Large intestine (tissue), 3 donors: ENCODE data around the gene ZNF77. TPM values are rescaled to one million over a fixed set of nuclear protein-coding genes. Genes with fewer than 3 reads are reported as not detected.

Source experiments
- DNase-seq, 2 donors: peaks; one replicate each; pipeline versions ENCODE4 v3.0.0 to v3.0.0-alpha.2; 2013
- H3K27ac ChIP-seq: one replicate; pipeline ENCODE4 v1.5.1; 2013; ENCODE audit warnings: low read length
- H3K27me3 ChIP-seq: 2 replicates; pipeline ENCODE4 v1.6.1; 2013; ENCODE audit warnings: low read length; ENCODE audit not compliant: control insufficient read depth, insufficient read depth
- H3K36me3 ChIP-seq: 2 replicates; pipeline ENCODE4 v1.6.1; 2013; ENCODE audit warnings: low read length; ENCODE audit not compliant: control insufficient read depth, insufficient read depth
- H3K4me1 ChIP-seq: one replicate; pipeline ENCODE4 v1.6.1; 2013; ENCODE audit warnings: low read length; ENCODE audit not compliant: control insufficient read depth, insufficient read depth
- H3K4me3 ChIP-seq: one replicate; pipeline ENCODE4 v1.5.1; 2013; ENCODE audit warnings: low read length
- H3K9me3 ChIP-seq: one replicate; pipeline ENCODE4 v1.6.1; 2013; ENCODE audit warnings: mild to moderate bottlenecking, low read depth, low read length, moderate library complexity; ENCODE audit not compliant: control insufficient read depth
- WGBS: methylation state at CpG from one replicate; pipeline ENCODE4 v1.1.5; 2013; ENCODE audit warnings: low lambda C conversion rate; ENCODE audit not compliant: insufficient coverage; 5-methylcytosine and 5-hydroxymethylcytosine counted together
- polyA plus RNA-seq: library from polyadenylated mRNA; unstranded; fragments of 120-200 nt; gene quantifications from one replicate; pipeline ENCODE4 v1.2.1, GENCODE V29; 2013

The ZNF77 gene
- polyA plus RNA-seq, 1 donor: 7.4 TPM

- Histone ChIP-seq H3K9me3 (no peaks in the 10 kb centered on the region), H3K36me3 (no peaks in the 10 kb centered on the region), H3K4me1 (peaks cover 17% of the 10 kb centered on the region), H3K27ac (peak overlapping the region; percentile 53), H3K27me3 (peaks cover 37% of the 10 kb centered on the region), H3K4me3 (peak overlapping the region; percentile 26)
- no CpG with 5 or more reads among the region's 24 CpGs for WGBS
- peak in 1 of 2 donors; percentile 44 for DNase-seq
These were observed 38.8 kb upstream of the ZNF77 start for GRCh38 chr19:2983351-2984214.

DNA sequence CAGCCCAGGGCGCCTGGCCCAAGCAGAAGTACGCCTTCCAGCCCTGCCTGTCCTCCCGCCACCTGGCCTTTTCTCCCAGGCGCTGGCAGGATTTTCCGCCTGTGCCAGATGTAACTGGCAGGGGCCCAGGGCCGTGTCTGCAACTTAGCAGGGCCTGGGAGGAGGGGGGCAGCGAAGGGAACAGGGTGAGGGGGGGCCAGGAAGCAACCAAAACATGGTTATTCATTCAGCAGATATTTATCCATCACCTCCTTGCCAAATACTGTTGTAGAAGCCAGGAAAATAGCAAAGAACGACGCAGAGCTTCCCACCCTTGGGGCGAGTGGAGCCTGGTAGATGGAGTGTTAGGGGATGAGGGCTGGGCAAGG, 38.2 kb upstream of the ZNF77 start:
- Histone ChIP-seq H3K9me3 (no peaks in the 10 kb centered on the region), H3K27me3 (peaks cover 37% of the 10 kb centered on the region), H3K27ac (peak overlapping the region; percentile 53), H3K4me1 (peaks cover 19% of the 10 kb centered on the region), H3K4me3 (no peak overlapping the region), H3K36me3 (no peaks in the 10 kb centered on the region)
- no CpG with 5 or more reads among the region's 10 CpGs for WGBS
- DNase-seq: peak in 1 of 2 donors; percentile 55

DNA sequence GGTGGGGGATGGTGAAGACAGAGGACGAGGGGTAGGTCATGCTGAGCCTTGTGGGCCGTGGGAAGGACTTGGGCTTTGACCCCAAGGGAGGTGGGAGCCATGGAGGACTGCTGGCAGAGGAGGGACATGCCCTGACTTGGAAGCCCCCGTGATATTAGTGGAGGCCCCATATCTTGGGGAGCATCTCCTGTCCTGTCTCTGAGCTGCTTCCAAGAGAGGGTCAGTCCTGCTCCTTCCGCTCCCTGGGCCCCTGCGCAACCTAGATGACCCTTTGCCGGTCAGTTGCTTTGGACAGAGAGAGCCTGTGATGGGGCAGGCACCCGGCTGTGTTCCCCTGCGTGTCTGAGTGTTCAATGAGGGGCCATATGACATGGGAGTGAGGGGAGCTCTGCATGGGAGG, 37.8 kb upstream of the ZNF77 start:
- Histone ChIP-seq H3K27ac (peak overlapping the region; percentile 53), H3K27me3 (peaks cover 33% of the 10 kb centered on the region), H3K9me3 (no peaks in the 10 kb centered on the region), H3K36me3 (no peaks in the 10 kb centered on the region), H3K4me3 (no peak overlapping the region), H3K4me1 (peaks cover 23% of the 10 kb centered on the region)
- no CpG with 5 or more reads among the region's 8 CpGs for WGBS
- DNase-seq: no peak

- H3K9me3 ChIP-seq: no peaks in the 10 kb centered on the region
- no peak overlapping the region for H3K27ac ChIP-seq
- H3K27me3 ChIP-seq: peaks cover 27% of the 10 kb centered on the region
- no peak for DNase-seq
- no peak overlapping the region for H3K4me3 ChIP-seq
- 100% methylated on average over 1 of the region's 5 CpGs for WGBS
- H3K36me3 ChIP-seq: no peaks in the 10 kb centered on the region
- H3K4me1 ChIP-seq: peaks cover 26% of the 10 kb centered on the region
These were observed 37.1 kb upstream of the ZNF77 start for GRCh38 chr19:2981898-2982297.

- no peaks in the 10 kb centered on the region for H3K36me3 ChIP-seq
- no peaks in the 10 kb centered on the region for H3K9me3 ChIP-seq
- H3K27me3 ChIP-seq: peaks cover 34% of the 10 kb centered on the region
- no peak overlapping the region for H3K4me3 ChIP-seq
- WGBS: 20% methylated on average over 2 of the region's 9 CpGs
- peaks cover 27% of the 10 kb centered on the region for H3K4me1 ChIP-seq
- no peak for DNase-seq
- no peak overlapping the region for H3K27ac ChIP-seq
These were observed 34.0 kb upstream of the ZNF77 start for GRCh38 chr19:2978772-2979171.

DNA sequence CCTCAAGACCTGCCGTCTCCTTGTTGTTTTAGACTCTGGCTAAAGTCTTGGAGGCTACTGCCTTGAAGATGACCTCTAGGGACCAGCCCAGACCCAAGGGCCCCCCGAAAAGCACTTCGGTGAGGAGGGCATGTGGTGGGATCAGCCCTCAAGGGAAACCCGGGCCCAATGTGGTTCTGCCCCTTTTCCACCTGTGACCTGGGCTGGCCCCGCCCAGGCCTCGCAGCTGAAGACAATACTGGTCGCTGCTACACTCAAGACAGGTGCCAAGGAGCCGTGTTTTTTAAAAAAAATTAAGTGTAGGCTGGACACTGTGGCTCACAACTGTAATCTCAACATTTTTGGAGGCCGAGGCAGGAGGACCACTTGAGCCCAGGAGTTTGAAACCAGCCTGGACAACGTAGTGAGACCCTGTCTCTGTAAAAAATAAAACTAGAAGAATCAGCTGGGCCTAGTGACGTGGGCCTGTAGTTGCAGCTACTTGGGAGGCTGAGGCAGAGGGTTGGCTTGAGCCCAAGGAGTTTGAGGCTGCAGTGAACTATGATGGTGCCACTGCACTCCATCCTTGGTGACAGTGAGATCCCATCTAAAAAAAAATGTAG, 33.5 kb upstream of the ZNF77 start:
- DNase-seq: no peak
- Histone ChIP-seq H3K4me3 (no peak overlapping the region), H3K9me3 (no peaks in the 10 kb centered on the region), H3K27me3 (peaks cover 29% of the 10 kb centered on the region), H3K4me1 (peaks cover 22% of the 10 kb centered on the region), H3K36me3 (no peaks in the 10 kb centered on the region), H3K27ac (no peak overlapping the region)
- no CpG with 5 or more reads among the region's 11 CpGs for WGBS

DNA sequence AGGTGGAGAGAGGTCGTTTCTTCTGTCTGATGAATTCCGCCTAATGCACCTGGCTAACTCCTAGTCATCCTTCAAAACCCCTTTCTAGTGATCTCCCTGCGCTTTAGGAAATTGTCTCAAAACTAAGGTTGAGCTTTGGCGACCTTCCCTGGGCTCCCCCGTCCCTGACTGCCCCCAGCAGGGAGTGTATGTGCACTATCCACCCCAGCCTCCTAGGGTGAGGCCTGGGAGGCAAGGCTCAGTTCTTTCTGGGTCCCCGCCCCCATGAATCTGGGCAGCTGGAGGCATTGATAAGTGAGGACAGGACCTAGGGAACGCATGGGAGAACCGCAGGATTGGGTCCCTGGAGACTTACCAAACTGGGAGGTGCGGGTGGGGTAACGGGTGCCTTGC, 33.0 kb upstream of the ZNF77 start:
- DNase-seq: no peak
- no peak overlapping the region for H3K27ac ChIP-seq
- no peak overlapping the region for H3K4me3 ChIP-seq
- no CpG with 5 or more reads among the region's 10 CpGs for WGBS
- peaks cover 24% of the 10 kb centered on the region for H3K27me3 ChIP-seq
- H3K36me3 ChIP-seq: no peaks in the 10 kb centered on the region
- H3K4me1 ChIP-seq: peaks cover 18% of the 10 kb centered on the region
- H3K9me3 ChIP-seq: no peaks in the 10 kb centered on the region

- Histone ChIP-seq H3K9me3 (no peaks in the 10 kb centered on the region), H3K36me3 (no peaks in the 10 kb centered on the region), H3K27ac (no peak within 1 kb of the TSS), H3K27me3 (peaks cover 21% of the 10 kb centered on the region), H3K4me3 (peak within 1 kb of the TSS; percentile 31), H3K4me1 (peaks cover 14% of the 10 kb centered on the region)
- DNase-seq: peak; percentile 97 to 98
- WGBS: no CpG with 5 or more reads among the region's 51 CpGs
These were observed 32.4 kb upstream of the ZNF77 start, which contains the start of gene TLE6 for GRCh38 chr19:2977001-2977745. Gene TLE6, plus strand, starts transcription at chr19:2977564. Its CDS starts 670 bp downstream, at chr19:2978234.

GRCh38 chr19:2976609-2977000, 31.8 kb upstream of the ZNF77 start:
- H3K36me3 ChIP-seq: no peaks in the 10 kb centered on the region
- H3K4me1 ChIP-seq: peaks cover 14% of the 10 kb centered on the region
- DNase-seq: no peak
- peak overlapping the region; percentile 31 for H3K4me3 ChIP-seq
- WGBS: no CpG with 5 or more reads among the region's 15 CpGs
- no peak overlapping the region for H3K27ac ChIP-seq
- peaks cover 21% of the 10 kb centered on the region for H3K27me3 ChIP-seq
- H3K9me3 ChIP-seq: no peaks in the 10 kb centered on the region

- Histone ChIP-seq H3K9me3 (no peaks in the 10 kb centered on the region), H3K27me3 (peaks cover 21% of the 10 kb centered on the region), H3K36me3 (no peaks in the 10 kb centered on the region), H3K4me1 (peaks cover 14% of the 10 kb centered on the region), H3K27ac (no peak overlapping the region), H3K4me3 (no peak overlapping the region)
- WGBS: no CpG with 5 or more reads among the region's 14 CpGs
- no peak for DNase-seq
These were observed 29.7 kb upstream of the ZNF77 start for GRCh38 chr19:2974342-2975041.
